ENCODE data around the gene CCKAR.

GRCh38 chr4:26458157-26458561, 32.1 kb downstream of the CCKAR start:
- TF ChIP-seq POLR2A (IDR thresholded peaks at IDR 0.05) (no peak), CTCF (IDR thresholded peaks at IDR 0.05) (no peak)

All from heart left ventricle (tissue), 13 donors.